HG02884 (cell line): Measurements from ENCODE around the gene CDC7.
A peak's percentile ranks its signal among the peaks of the same experiment; 100 is the strongest.

ENCODE experiments used
- ATAC-seq: cut with Tn5 transposase; IDR thresholded peaks from one replicate; pipeline ENCODE4 v1.9.1; 2021; ENCODE audit warnings: mild to moderate bottlenecking, moderate library complexity; ENCODE audit not compliant: unreplicated experiment

The CDC7 gene

GRCh38 chr1:91570120-91570448, 69.4 kb downstream of the CDC7 start:
- ATAC-seq, result no peak

GRCh38 chr1:91572044-91572443, 71.4 kb downstream of the CDC7 start:
- peak; percentile 80 for ATAC-seq
